B cell (primary cell): ENCODE results near the gene AP2M1. TPM values are rescaled to one million over a fixed set of nuclear protein-coding genes. Genes with fewer than 3 reads are reported as not detected.

Source experiments
- ATAC-seq: fragments of 200-7000 bp; cut with Tn5 transposase; one replicate; pipeline ENCODE4 v1.10.0; 2021; ENCODE audit warnings: low read depth, mild to moderate bottlenecking, moderate number of reproducible peaks, moderate library complexity
- CTCF ChIA-PET: fragments of 350-600 bp; sonication (Branson Sonifier 250); formaldehyde crosslinking; loops from one replicate; lab custom pipeline; 2021; ENCODE audit warnings: antibody characterized with exemption, inconsistent platforms; lab: Charles Lee
- POLR2A ChIA-PET: fragments of 350-600 bp; sonication (Branson Sonifier 250); formaldehyde crosslinking; loops from one replicate; lab custom pipeline; 2021; ENCODE audit warnings: antibody characterized with exemption; lab: Charles Lee
- DNase-seq: peaks from one replicate; pipeline ENCODE4 v3.0.0; 2013
- H2AFZ ChIP-seq: 2 replicates; pipeline ENCODE4 v1.6.1; 2012; ENCODE audit warnings: mild to moderate bottlenecking, low read depth, low read length; ENCODE audit not compliant: insufficient read depth, poor library complexity, severe bottlenecking
- H3K27ac ChIP-seq, 2 donors: 1 replicate in 1 of 2; 2 replicates in 1 of 2; pipeline ENCODE4 v1.5.1; 2012 to 2013; ENCODE audit warnings: low read length in 2 of 2, mild to moderate bottlenecking in 2 of 2, moderate library complexity in 1 of 2
- H3K27me3 ChIP-seq, 4 experiments: fragments of 200-600 bp in 1 of 4; sonication (generic) in 1 of 4; replicated peaks in 1 of 4; 1 replicate in 2 of 4; 2 replicates in 2 of 4; pipeline versions ENCODE4 v1.6.1 to v1.7.0; 2013 to 2016; ENCODE audit warnings: low read length in 3 of 4, mild to moderate bottlenecking in 2 of 4, mixed read lengths in 1 of 4, moderate library complexity in 1 of 4; ENCODE audit not compliant: insufficient read depth in 4 of 4, control insufficient read depth in 3 of 4; ENCODE audit errors: control extremely low read depth in 1 of 4
- H3K36me3 ChIP-seq, 2 experiments: replicated peaks in 1 of 2; 1 replicate in 1 of 2; 2 replicates in 1 of 2; pipeline versions ENCODE4 v1.6.1 to v1.7.1; 2013; ENCODE audit warnings: low read length in 1 of 2; ENCODE audit not compliant: insufficient read depth in 2 of 2, control insufficient read depth in 1 of 2; ENCODE audit errors: control extremely low read depth in 1 of 2, extremely low read depth in 1 of 2
- H3K4me1 ChIP-seq, 2 donors: fragments of 200-600 bp in 1 of 2; sonication (generic) in 1 of 2; 1 replicate in 1 of 2; 2 replicates in 1 of 2; pipeline versions ENCODE4 v1.5.1 to v1.6.1; 2013 to 2017; ENCODE audit warnings: low read length in 2 of 2; ENCODE audit not compliant: control insufficient read depth in 2 of 2, insufficient read depth in 2 of 2
- H3K4me2 ChIP-seq: replicated peaks from 2 replicates; pipeline ENCODE3; 2012; ENCODE audit warnings: mild to moderate bottlenecking, low read depth, low read length; ENCODE audit not compliant: poor library complexity, severe bottlenecking
- H3K4me3 ChIP-seq, 5 experiments: fragments of 200-600 bp in 1 of 5; sonication (generic) in 1 of 5; 1 replicate in 3 of 5; 2 replicates in 2 of 5; pipeline versions ENCODE4 v1.5.1 to v1.7.0; 2011 to 2016; ENCODE audit warnings: low read length in 4 of 5, mild to moderate bottlenecking in 4 of 5, low read depth in 2 of 5, control low read depth in 1 of 5, moderate library complexity in 1 of 5; ENCODE audit not compliant: insufficient read depth in 1 of 5; ENCODE audit errors: control extremely low read depth in 1 of 5, extremely low read depth in 1 of 5
- H3K79me2 ChIP-seq: fragments of 200-600 bp; sonication (generic); one replicate; pipeline ENCODE4 v1.6.0; 2016; ENCODE audit warnings: low read length; ENCODE audit not compliant: control insufficient read depth, insufficient read depth
- H3K9ac ChIP-seq: fragments of 200-600 bp; sonication (generic); 2 replicates; pipeline ENCODE4 v1.6.1; 2017; ENCODE audit warnings: mild to moderate bottlenecking, low read length, moderate library complexity
- H3K9me3 ChIP-seq, 3 donors: one replicate each; pipeline versions ENCODE4 v1.6.1 to v1.7.1; 2013; ENCODE audit warnings: low read length in 2 of 3; ENCODE audit not compliant: control insufficient read depth in 2 of 3, insufficient read depth in 1 of 3; ENCODE audit errors: control extremely low read depth in 1 of 3
- H4K20me1 ChIP-seq: 2 replicates; pipeline ENCODE4 v1.6.0; 2012; ENCODE audit warnings: mild to moderate bottlenecking, low read length; ENCODE audit not compliant: insufficient read depth, control insufficient read depth, poor library complexity, severe bottlenecking
- H3K27ac Mint-ChIP-seq: one replicate; pipeline ENCODE4 v1.8.0; 2021; ENCODE audit warnings: mixed read lengths
- H3K27me3 Mint-ChIP-seq: one replicate; pipeline ENCODE4 v1.8.0; 2021; ENCODE audit warnings: mixed read lengths
- H3K4me1 Mint-ChIP-seq: one replicate; pipeline ENCODE4 v1.8.0; 2021; ENCODE audit warnings: mixed read lengths
- H3K4me3 Mint-ChIP-seq: one replicate; pipeline ENCODE4 v1.8.0; 2021; ENCODE audit warnings: mixed read lengths
- H3K9me3 Mint-ChIP-seq: one replicate; pipeline ENCODE4 v1.8.0; 2022; ENCODE audit warnings: mixed read lengths; ENCODE audit not compliant: insufficient read depth
- EZH2 ChIP-seq: IDR thresholded peaks from 2 replicates; pipeline ENCODE4 v1.6.1; 2012; ENCODE audit warnings: borderline replicate concordance, low read depth, mild to moderate bottlenecking, moderate library complexity, low read length; ENCODE audit not compliant: insufficient read depth, poor library complexity, severe bottlenecking
- WGBS: methylation state at CpG from one replicate; pipeline ENCODE4 v1.1.5; 2013; ENCODE audit warnings: missing lambda C conversion rate; ENCODE audit not compliant: insufficient coverage; 5-methylcytosine and 5-hydroxymethylcytosine counted together
- intact Hi-C: fragments of 100-400 bp; cut with micrococcal nuclease; formaldehyde crosslinking; loops from one replicate; pipeline ENCODE4 v1.10.0; 2022
- polyA plus RNA-seq: library from polyadenylated mRNA; depleted of rRNA; stranded (reverse); fragments of >200 nt; gene quantifications from 2 replicates; pipeline ENCODE4 v1.2.3, GENCODE V29; 2012
- total RNA-seq, 2 donors: library from RNA; stranded (reverse); fragments of 120-200 nt in 1 of 2; gene quantifications; 1 replicate in 1 of 2; 2 replicates in 1 of 2; pipeline versions ENCODE4 v1.2.3 to v1.2.4, GENCODE V29; 2013 to 2022
- TF ChIP-seq, protein P1 (sequence below): fragments of 200-600 bp; IDR thresholded peaks from one replicate; pipeline ENCODE4 v1.8.0; 2022; ENCODE audit warnings: antibody characterized with exemption, mild to moderate bottlenecking

AP2M1 gene
- total and polyA plus RNA-seq, 2 donors (not counting 1 experiment from before 2014, with no cell fraction given): 171 to 207 TPM

DNA sequence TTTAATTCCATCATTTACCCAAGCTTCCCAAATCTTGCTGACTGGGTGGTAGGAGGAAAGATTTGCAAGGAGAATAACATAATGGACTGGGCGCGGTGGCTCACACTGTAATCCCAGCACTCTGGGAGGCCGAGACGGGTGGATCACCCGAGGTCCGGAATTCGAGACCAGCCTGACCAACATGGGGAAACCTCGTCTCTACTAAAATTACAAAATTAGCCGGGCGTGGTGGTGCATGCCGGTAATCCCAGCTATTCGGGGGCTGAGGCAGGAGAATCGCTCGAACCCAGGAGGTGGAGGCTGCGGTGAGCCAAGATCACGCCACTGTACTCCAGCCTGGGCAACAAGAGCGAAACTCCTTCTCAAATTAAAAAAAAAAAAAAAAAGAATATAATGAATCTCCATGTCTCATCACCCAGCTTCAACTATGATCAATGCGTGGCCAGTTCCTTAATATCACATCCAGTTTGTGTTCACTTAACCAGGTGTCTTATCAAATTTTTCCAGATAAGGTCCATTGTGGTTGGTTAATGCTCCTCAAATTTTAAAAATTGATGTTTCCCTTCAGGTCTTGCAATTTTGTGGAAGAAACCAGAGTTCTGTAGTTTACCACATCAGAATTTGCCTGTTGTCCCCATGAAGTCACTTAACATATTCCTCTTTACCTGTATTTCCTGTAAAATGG is 10.0 kb downstream of the AP2M1 start:
- Mint-ChIP-seq H3K27ac (peak overlapping the region; percentile 94), H3K4me3 (peak overlapping the region; percentile 99), H3K9me3 (no peaks in the 10 kb centered on the region), H3K27me3 (no peaks in the 10 kb centered on the region), H3K4me1 (peaks cover 30% of the 10 kb centered on the region)
- Histone ChIP-seq H3K4me1 (peaks cover 17 to 21% of the 10 kb centered on the region in 2 donors), H4K20me1 (peaks cover 24% of the 10 kb centered on the region), H2AFZ (no peak overlapping the region), H3K27ac (no peak overlapping the region), H3K4me2 (peak overlapping the region; percentile 92), H3K27me3 (no peaks in the 10 kb centered on the region), H3K36me3 (peaks cover 2 to 63% of the 10 kb centered on the region in 2 experiments), H3K9me3 (no peaks in the 10 kb centered on the region), H3K9ac (peak overlapping the region; percentile 84), H3K4me3 (no peak overlapping the region), H3K79me2 (peaks cover 37% of the 10 kb centered on the region)
- intact Hi-C loops: loop anchor here (1.0 to 5.0 kb wide), 6 partner anchors 10 to 528 kb away; partner anchors contain the start of genes ABCC5, AP2M1, DVL3 and EEF1AKMT4
- DNase-seq (no peak), ATAC-seq (no peak)
- ChIA-PET POLR2A (interaction anchor here (0.8 to 2.1 kb wide), 4 partner anchors 10 to 51 kb away, joined by 3 to 7 read pairs (median 5); partner anchors contain the start of genes AP2M1 and EIF2B5), CTCF (interaction anchor here (1.2 to 1.3 kb wide), 2 partner anchors 43 to 53 kb away, joined by 3 read pairs; no protein-coding TSS in a partner anchor)
- TF ChIP-seq, protein P1, sequence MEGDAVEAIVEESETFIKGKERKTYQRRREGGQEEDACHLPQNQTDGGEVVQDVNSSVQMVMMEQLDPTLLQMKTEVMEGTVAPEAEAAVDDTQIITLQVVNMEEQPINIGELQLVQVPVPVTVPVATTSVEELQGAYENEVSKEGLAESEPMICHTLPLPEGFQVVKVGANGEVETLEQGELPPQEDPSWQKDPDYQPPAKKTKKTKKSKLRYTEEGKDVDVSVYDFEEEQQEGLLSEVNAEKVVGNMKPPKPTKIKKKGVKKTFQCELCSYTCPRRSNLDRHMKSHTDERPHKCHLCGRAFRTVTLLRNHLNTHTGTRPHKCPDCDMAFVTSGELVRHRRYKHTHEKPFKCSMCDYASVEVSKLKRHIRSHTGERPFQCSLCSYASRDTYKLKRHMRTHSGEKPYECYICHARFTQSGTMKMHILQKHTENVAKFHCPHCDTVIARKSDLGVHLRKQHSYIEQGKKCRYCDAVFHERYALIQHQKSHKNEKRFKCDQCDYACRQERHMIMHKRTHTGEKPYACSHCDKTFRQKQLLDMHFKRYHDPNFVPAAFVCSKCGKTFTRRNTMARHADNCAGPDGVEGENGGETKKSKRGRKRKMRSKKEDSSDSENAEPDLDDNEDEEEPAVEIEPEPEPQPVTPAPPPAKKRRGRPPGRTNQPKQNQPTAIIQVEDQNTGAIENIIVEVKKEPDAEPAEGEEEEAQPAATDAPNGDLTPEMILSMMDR: no peak
- no peak for TF ChIP-seq EZH2
- WGBS: 98% methylated on average over 15 of the region's 18 CpGs
